Thoracic aorta (tissue), 2 donors: ENCODE data around the gene MAGI1. TPM values are rescaled to one million over a fixed set of nuclear protein-coding genes. Genes with fewer than 3 reads are reported as not detected.
"Not testable (repeated sequence)": the region's sequence is repeated elsewhere in the genome, so short reads cannot be mapped to it uniquely, and the experiment has no call there.

ENCODE experiments used
- ATAC-seq: fragments of 150-250 bp; one replicate; pipeline ENCODE4 v1.8.0; 2017; ENCODE audit warnings: low read depth; ENCODE audit not compliant: insufficient number of reproducible peaks, low FRiP score
- DNase-seq: peaks from one replicate; pipeline ENCODE4 v3.0.0-alpha.2; 2020; ENCODE audit warnings: low spot score
- H3K27ac ChIP-seq, 2 donors: fragments of 200-600 bp; sonication (generic); 1 replicate in 1 of 2; 2 replicates in 1 of 2; pipeline ENCODE4 v1.5.1; 2016; ENCODE audit warnings: mild to moderate bottlenecking in 2 of 2, moderate library complexity in 2 of 2
- H3K27me3 ChIP-seq: fragments of 200-600 bp; sonication (generic); replicated peaks from 2 replicates; pipeline ENCODE4 v1.6.0; 2016; ENCODE audit warnings: mild to moderate bottlenecking; ENCODE audit not compliant: insufficient read depth
- H3K36me3 ChIP-seq: fragments of 200-600 bp; sonication (generic); one replicate; pipeline ENCODE4 v1.5.1; 2016
- H3K4me1 ChIP-seq, 2 donors: fragments of 200-600 bp; sonication (generic); 1 replicate in 1 of 2; 2 replicates in 1 of 2; pipeline versions ENCODE4 v1.5.1 to v1.6.0; 2016; ENCODE audit warnings: low read depth in 2 of 2, mild to moderate bottlenecking in 1 of 2; ENCODE audit not compliant: control insufficient read depth in 1 of 2
- H3K4me3 ChIP-seq: fragments of 200-600 bp; sonication (generic); 2 replicates; pipeline ENCODE4 v1.5.1; 2016; ENCODE audit warnings: mild to moderate bottlenecking
- H3K9me3 ChIP-seq: fragments of 200-600 bp; sonication (generic); 2 replicates; pipeline ENCODE4 v1.5.1; 2016
- total RNA-seq, 2 donors: library from RNA; depleted of rRNA; stranded (reverse); fragments of >200 nt; gene quantifications; one replicate each; pipeline versions ENCODE4 v1.1.0 to v1.2.3, GENCODE V29; 2016
- TF ChIP-seq, protein P1 (sequence below): fragments of 200-600 bp; sonication (generic); IDR thresholded peaks from one replicate; pipeline ENCODE4 v1.5.1; 2019; ENCODE audit warnings: antibody characterized with exemption

The MAGI1 gene
- total RNA-seq, 2 donors from 2014 or later: 48.2 to 88.5 TPM

DNA sequence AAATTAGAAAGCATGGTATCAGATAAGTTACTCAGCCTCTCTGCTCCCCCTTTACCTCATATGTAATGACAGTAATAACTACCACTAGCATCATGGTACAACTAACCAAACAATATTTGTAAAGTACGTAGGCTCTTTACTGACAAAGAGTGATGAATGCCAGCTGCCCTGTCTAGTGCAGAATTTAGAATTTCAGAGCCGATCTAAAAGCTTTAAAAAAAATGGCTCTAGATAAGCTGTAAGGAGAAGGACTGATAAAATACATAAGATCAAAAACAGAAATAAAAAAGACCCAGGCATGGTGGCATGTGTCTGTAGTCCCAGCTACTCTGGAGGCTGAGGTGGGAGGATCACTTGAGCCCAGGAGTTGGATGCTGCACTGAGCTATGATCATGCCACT lies 424.1 kb downstream of the MAGI1 start:
- DNase-seq (no peak), ATAC-seq (no peak)
- TF ChIP-seq, protein P1, sequence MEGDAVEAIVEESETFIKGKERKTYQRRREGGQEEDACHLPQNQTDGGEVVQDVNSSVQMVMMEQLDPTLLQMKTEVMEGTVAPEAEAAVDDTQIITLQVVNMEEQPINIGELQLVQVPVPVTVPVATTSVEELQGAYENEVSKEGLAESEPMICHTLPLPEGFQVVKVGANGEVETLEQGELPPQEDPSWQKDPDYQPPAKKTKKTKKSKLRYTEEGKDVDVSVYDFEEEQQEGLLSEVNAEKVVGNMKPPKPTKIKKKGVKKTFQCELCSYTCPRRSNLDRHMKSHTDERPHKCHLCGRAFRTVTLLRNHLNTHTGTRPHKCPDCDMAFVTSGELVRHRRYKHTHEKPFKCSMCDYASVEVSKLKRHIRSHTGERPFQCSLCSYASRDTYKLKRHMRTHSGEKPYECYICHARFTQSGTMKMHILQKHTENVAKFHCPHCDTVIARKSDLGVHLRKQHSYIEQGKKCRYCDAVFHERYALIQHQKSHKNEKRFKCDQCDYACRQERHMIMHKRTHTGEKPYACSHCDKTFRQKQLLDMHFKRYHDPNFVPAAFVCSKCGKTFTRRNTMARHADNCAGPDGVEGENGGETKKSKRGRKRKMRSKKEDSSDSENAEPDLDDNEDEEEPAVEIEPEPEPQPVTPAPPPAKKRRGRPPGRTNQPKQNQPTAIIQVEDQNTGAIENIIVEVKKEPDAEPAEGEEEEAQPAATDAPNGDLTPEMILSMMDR: no peak
- H3K9me3 ChIP-seq: no peaks in the 10 kb centered on the region
- H3K4me3 ChIP-seq: no peak overlapping the region
- no peaks in the 10 kb centered on the region for H3K36me3 ChIP-seq
- no peaks in the 10 kb centered on the region for H3K27me3 ChIP-seq
- H3K27ac ChIP-seq: no peak overlapping the region
- H3K4me1 ChIP-seq: peaks cover 0 to 11% of the 10 kb centered on the region in 2 donors

- not testable (repeated sequence) for H3K4me3 ChIP-seq, H3K9me3 ChIP-seq, DNase-seq, H3K36me3 ChIP-seq, H3K27me3 ChIP-seq, H3K4me1 ChIP-seq, ATAC-seq, H3K27ac ChIP-seq
Measured at GRCh38 chr3:65607965-65608460, 430.7 kb downstream of the MAGI1 start.

DNA sequence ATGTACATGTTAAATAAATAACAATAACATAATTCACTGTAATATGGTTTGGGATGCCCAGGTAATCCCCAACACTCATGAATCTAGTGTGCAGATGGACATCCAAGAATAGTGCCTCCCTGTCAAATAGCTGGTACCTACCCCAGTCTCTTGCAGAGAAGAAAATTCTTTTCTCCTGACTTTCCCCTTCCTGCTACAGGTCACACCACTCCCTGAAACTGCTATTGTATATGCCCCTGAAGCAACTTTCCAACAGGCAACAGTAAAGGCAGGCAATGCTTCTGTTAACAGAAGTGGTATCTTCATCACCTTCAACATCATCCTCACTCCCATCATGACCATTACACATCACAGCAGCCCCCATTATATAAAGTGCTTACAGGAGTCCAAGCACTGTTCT lies 431.6 kb downstream of the MAGI1 start:
- peaks cover 0 to 9% of the 10 kb centered on the region in 2 donors for H3K4me1 ChIP-seq
- ATAC-seq: no peak
- H3K27ac ChIP-seq: no peak overlapping the region
- TF ChIP-seq, protein P1: no peak
- no peaks in the 10 kb centered on the region for H3K36me3 ChIP-seq
- H3K9me3 ChIP-seq: no peaks in the 10 kb centered on the region
- H3K4me3 ChIP-seq: no peak overlapping the region
- DNase-seq: no peak
- H3K27me3 ChIP-seq: no peaks in the 10 kb centered on the region

DNA sequence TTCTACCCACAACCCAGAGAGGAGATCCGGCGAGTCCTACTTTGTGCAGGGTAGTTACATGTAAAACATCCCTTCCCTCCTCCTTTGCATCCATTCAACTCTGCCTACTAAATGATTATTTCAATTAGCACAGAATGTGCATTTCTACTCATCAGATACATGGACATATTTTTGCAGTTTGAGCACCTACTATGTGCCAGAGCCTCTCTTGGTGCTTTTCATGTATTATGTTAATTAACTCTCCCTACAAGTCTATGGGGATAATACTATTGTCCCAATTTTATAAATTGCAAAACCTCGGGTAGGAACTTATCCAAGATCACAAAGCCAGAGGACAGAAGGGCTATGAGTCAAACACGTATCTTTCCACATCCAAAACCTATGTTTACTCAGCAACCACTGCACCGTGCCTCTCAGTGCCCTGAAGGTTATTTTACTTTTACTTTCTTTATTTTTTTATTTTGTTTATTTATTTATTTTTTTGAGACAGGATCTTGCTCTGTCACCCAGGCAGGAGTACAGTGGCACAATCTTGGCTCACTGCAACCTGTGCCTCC lies 432.8 kb downstream of the MAGI1 start:
- DNase-seq (no peak), ATAC-seq (no peak)
- Histone ChIP-seq H3K9me3 (no peaks in the 10 kb centered on the region), H3K27me3 (no peaks in the 10 kb centered on the region), H3K36me3 (no peaks in the 10 kb centered on the region), H3K27ac (no peak overlapping the region), H3K4me1 (peaks cover 0 to 9% of the 10 kb centered on the region in 2 donors), H3K4me3 (no peak overlapping the region)
- TF ChIP-seq, protein P1: no peak

GRCh38 chr3:65604863-65605526 lies 433.7 kb downstream of the MAGI1 start:
- DNase-seq: no peak
- no peaks in the 10 kb centered on the region for H3K9me3 ChIP-seq
- H3K27ac ChIP-seq: no peak overlapping the region
- H3K27me3 ChIP-seq: no peaks in the 10 kb centered on the region
- H3K4me3 ChIP-seq: no peak overlapping the region
- TF ChIP-seq, protein P1: no peak
- H3K4me1 ChIP-seq: peaks cover 0 to 9% of the 10 kb centered on the region in 2 donors
- ATAC-seq: no peak
- no peaks in the 10 kb centered on the region for H3K36me3 ChIP-seq
